Tibial nerve (tissue), 4 donors: ENCODE results near the gene NFIB. TPM values are rescaled to one million over a fixed set of nuclear protein-coding genes. Genes with fewer than 3 reads are reported as not detected.

Experiments used
- DNase-seq, 2 donors: peaks; one replicate each; pipeline ENCODE4 v3.0.0-alpha.2; 2019; ENCODE audit warnings: low spot score in 2 of 2
- H3K27ac ChIP-seq, 4 donors: fragments of 200-600 bp; sonication (generic) in 3 of 4; one replicate each; pipeline ENCODE4 v1.5.1; 2017 to 2019; ENCODE audit warnings: mild to moderate bottlenecking in 1 of 4
- H3K27me3 ChIP-seq, 2 donors: fragments of 200-600 bp; sonication (generic) in 1 of 2; one replicate each; pipeline versions ENCODE4 v1.5.1 to v1.6.0; 2017 to 2019
- H3K36me3 ChIP-seq, 3 donors: fragments of 200-600 bp; sonication (generic); one replicate each; pipeline ENCODE4 v1.5.1; 2018 to 2019
- H3K4me1 ChIP-seq, 4 donors: fragments of 200-600 bp; sonication (generic) in 3 of 4; one replicate each; pipeline ENCODE4 v1.5.1; 2017 to 2019
- H3K4me3 ChIP-seq, 4 donors: fragments of 200-600 bp; sonication (generic) in 3 of 4; one replicate each; pipeline ENCODE4 v1.5.1; 2017 to 2019; ENCODE audit warnings: mild to moderate bottlenecking in 1 of 4, moderate library complexity in 1 of 4
- H3K9me3 ChIP-seq, 4 donors: fragments of 200-600 bp; sonication (generic) in 3 of 4; one replicate each; pipeline ENCODE4 v1.5.1; 2017 to 2019
- EP300 ChIP-seq, 2 donors: sonication (generic); formaldehyde crosslinking; IDR thresholded peaks; one replicate each; pipeline ENCODE4 v1.6.1; 2017; ENCODE audit warnings: antibody characterized with exemption in 2 of 2, mild to moderate bottlenecking in 1 of 2
- POLR2A ChIP-seq, 2 donors: fragments of 450-650 bp; IDR thresholded peaks; one replicate each; pipeline ENCODE4 v1.6.1; 2017; ENCODE audit warnings: antibody characterized with exemption in 2 of 2, mild to moderate bottlenecking in 2 of 2, moderate library complexity in 2 of 2
- WGBS, 2 donors: methylation state at CpG; one replicate each; pipeline ENCODE4 v1.1.5; 2018; 5-methylcytosine and 5-hydroxymethylcytosine counted together
- total RNA-seq, 4 donors: library from RNA; depleted of rRNA; stranded (reverse); fragments of >200 nt; gene quantifications; one replicate each; pipeline ENCODE4 v1.1.0, GENCODE V29; 2016
- TF ChIP-seq, protein P1 (sequence below), 5 experiments: fragments of 200-600 bp in 3 of 5; fragments of 450-650 bp in 2 of 5; sonication (generic) in 3 of 5; IDR thresholded peaks; one replicate each; pipeline ENCODE4 v1.5.1; 2016 to 2019; ENCODE audit warnings: antibody characterized with exemption in 5 of 5, mild to moderate bottlenecking in 3 of 5, moderate library complexity in 2 of 5

NFIB gene
- total RNA-seq, 4 donors from 2014 or later, result 52.1 to 125 (median 78.1) TPM

DNA sequence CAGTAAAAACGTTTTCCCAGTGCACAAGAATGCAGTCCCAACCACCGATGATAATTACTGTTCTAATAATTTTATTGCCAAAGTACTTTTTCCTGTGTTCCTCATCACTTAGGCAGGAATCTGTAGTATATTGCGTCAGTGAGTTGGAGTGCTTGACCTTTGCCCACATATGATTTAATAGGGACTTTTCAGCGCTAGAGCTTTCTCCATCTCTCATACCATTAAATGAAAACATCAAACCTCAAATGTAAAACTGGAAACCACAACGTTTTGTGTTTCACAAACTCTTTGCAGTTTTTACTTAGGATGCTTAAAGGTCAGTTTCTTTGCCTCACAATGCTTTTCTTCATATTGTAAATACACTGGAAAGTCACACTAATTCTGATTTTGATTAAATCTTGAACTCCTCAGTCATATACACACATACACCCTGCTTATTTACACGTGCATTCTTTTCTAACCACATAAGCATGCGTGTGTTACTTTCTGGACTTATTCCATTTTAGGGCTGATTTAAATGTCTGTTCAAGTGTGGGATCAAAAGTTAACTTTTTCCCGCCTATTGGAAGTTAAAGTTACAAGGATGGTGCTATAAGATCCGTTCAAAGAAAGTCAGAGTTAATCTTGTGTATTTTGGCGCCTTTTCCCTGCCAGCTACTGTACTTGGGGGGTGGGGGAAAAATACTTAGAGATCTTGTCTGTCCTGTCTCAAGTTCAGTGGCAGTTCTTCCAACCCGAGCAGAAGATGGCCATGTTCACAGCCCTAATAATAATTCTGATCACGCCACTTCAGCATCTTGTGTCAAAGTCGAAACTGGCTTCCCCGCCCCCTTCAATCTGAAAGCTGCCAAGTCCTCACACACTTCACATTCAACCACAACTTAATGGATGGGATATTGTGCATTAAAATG is 6.6 kb upstream of the NFIB start:
- no peak for DNase-seq
- Histone ChIP-seq H3K9me3 (no peaks in the 10 kb centered on the region), H3K36me3 (no peaks in the 10 kb centered on the region), H3K27ac (peak overlapping the region; percentile 29 to 98 (median 90)), H3K27me3 (no peaks in the 10 kb centered on the region), H3K4me1 (peaks cover 0 to 75% (median 20%) of the 10 kb centered on the region in 4 donors), H3K4me3 (peak overlapping the region; percentile 44 to 81 (median 68))
- TF ChIP-seq POLR2A (IDR thresholded peaks at IDR 0.05), result no peak
- TF ChIP-seq EP300 (IDR thresholded peaks at IDR 0.05), result peak in 1 of 2 donors; percentile 81
- 15 to 18% methylated on average over 14 of the region's 14 CpGs for WGBS, 2 donors

DNA sequence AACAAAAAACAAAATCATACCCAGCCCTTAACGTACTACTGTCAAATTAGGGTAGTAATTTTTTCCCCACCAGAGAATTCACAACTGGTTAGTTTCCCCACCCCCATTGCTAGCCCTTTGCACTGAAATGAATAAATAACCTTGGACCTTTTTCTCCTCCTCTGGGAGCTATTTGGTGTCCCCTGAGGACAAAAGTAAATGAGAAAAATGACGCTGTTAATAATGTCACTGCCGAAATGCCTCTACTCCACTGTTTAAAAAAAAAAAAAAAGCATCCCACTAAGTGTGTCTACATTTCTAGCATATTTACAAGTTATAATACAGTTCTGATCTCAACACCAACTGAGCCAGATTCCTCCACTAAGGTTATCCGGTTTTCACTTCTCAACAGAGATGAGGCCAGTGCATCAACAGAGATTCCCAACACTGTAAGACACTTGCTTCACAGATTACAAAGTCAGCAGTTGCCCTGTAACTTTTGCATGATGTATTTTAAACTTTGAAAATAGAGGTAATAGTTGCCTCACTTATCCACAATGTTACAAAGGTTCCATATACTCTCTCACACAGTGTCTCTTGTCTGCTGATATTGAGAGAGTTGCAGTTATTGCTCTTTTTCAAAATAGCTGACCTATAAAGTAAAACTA is 5.1 kb upstream of the NFIB start:
- 17 to 32% methylated on average over 4 of the region's 4 CpGs for WGBS, 2 donors
- Histone ChIP-seq H3K4me1 (peaks cover 0 to 66% (median 20%) of the 10 kb centered on the region in 4 donors), H3K9me3 (no peaks in the 10 kb centered on the region), H3K36me3 (no peaks in the 10 kb centered on the region), H3K4me3 (no peak overlapping the region), H3K27me3 (no peaks in the 10 kb centered on the region), H3K27ac (peak overlapping the region in 3 of 4 donors; percentile 27 to 98 (median 91))
- TF ChIP-seq, protein P1, sequence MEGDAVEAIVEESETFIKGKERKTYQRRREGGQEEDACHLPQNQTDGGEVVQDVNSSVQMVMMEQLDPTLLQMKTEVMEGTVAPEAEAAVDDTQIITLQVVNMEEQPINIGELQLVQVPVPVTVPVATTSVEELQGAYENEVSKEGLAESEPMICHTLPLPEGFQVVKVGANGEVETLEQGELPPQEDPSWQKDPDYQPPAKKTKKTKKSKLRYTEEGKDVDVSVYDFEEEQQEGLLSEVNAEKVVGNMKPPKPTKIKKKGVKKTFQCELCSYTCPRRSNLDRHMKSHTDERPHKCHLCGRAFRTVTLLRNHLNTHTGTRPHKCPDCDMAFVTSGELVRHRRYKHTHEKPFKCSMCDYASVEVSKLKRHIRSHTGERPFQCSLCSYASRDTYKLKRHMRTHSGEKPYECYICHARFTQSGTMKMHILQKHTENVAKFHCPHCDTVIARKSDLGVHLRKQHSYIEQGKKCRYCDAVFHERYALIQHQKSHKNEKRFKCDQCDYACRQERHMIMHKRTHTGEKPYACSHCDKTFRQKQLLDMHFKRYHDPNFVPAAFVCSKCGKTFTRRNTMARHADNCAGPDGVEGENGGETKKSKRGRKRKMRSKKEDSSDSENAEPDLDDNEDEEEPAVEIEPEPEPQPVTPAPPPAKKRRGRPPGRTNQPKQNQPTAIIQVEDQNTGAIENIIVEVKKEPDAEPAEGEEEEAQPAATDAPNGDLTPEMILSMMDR (IDR thresholded peaks at IDR 0.05), result no peak
- TF ChIP-seq POLR2A (IDR thresholded peaks at IDR 0.05) (no peak), EP300 (IDR thresholded peaks at IDR 0.05) (no peak)
- no peak for DNase-seq

DNA sequence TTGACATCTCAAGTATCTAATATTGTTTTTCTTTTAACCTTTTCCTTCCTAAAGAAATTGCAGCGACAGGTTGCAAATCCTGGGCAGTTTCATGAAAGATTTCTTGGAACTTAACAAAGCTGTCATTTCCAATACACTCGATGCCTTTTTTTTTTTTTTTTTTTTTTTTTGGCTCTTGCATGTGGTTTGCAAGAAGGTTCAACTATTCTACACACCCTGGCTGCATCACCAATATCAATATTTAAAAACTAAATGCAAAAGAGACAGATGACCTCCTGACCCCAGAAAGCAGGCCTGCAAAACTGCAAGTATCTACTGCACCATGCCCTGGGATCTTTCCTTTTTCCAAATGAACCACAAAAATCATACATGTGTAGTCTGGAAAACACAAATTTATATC is 4.4 kb upstream of the NFIB start:
- Histone ChIP-seq H3K27me3 (no peaks in the 10 kb centered on the region), H3K9me3 (no peaks in the 10 kb centered on the region), H3K36me3 (no peaks in the 10 kb centered on the region), H3K27ac (peak overlapping the region; percentile 86 to 98 (median 88)), H3K4me1 (peaks cover 0 to 59% (median 17%) of the 10 kb centered on the region in 4 donors), H3K4me3 (peak overlapping the region in 1 of 4 donors; percentile 96)
- TF ChIP-seq POLR2A (IDR thresholded peaks at IDR 0.05) (no peak), EP300 (IDR thresholded peaks at IDR 0.05) (no peak)
- WGBS, 2 donors, result 34 to 37% methylated on average over 2 of the region's 2 CpGs
- no peak for DNase-seq

DNA sequence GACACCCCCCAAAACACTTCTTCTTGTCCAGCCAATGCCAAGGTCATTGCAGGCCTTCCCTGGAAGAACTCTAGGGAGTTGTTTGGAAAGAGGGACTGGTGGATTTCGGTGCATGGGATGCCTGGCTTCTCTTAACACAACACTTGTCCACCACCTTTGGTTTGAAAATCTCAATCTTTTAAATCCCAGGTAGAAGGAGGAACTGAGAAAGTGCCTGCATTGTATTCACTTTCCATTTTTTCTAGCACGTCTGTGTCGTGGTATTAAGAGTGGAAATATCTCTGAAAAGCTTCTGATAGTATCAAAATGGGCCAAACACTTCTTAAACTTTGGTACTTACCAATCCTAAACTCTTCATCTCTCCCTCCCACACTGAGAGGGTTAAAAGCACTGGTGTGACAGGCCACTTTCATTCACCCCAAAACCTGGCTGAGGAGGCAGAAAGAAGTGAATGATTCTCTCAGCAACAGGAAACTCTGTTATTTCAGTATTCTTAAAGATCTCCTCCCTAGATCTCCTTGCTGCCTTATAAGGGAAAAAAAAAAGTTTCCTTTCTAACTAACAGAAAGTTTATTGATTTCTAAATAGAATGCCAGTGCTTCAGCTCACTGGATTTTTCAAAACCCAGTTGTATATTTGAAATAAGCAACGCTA is 3.9 kb upstream of the NFIB start:
- Histone ChIP-seq H3K27ac (peak overlapping the region; percentile 86 to 98 (median 88)), H3K9me3 (no peaks in the 10 kb centered on the region), H3K4me3 (peak overlapping the region in 2 of 4 donors; percentile 6 to 96), H3K27me3 (no peaks in the 10 kb centered on the region), H3K4me1 (peaks cover 0 to 57% (median 16%) of the 10 kb centered on the region in 4 donors), H3K36me3 (no peaks in the 10 kb centered on the region)
- WGBS, 2 donors, result 17 to 26% methylated on average over 4 of the region's 4 CpGs
- TF ChIP-seq EP300 (IDR thresholded peaks at IDR 0.05), result no peak
- no peak for DNase-seq

DNA sequence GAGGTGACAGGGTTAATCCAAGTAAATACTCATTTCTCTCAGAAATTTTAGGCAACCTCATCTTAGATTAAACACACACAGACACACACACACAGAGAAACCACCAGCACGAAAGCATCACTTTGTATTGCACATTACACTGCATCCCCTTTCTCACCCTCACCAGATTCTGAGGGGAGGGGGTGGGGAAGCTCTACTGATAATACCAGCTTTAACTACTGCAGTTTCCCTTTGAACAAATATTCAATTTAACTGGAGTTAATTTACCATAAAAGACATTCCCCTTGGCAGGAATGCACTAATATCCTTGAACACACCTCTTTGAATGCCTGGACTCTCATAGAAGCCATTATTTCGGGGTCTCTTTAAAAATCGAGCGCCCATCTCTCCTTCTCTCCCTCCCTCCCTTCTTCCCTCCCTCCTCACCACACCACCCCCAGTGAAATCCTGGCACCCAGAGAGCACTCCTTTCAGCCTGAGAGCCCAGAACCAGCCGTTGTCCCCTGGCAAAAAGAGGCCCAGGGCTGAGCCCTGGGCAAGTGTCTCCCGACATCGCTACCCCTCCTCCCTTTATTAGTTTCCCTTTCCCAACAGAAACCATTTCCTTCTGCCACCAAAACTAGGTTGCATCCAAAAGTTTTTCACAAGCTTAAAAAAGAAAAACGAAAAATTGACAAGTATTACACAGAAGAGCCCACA is 2.8 kb upstream of the NFIB start:
- TF ChIP-seq EP300 (IDR thresholded peaks at IDR 0.05), result no peak
- no peak for TF ChIP-seq POLR2A (IDR thresholded peaks at IDR 0.05)
- TF ChIP-seq, protein P1 (IDR thresholded peaks at IDR 0.05), result no peak
- Histone ChIP-seq H3K27me3 (no peaks in the 10 kb centered on the region), H3K4me1 (peaks cover 0 to 56% (median 16%) of the 10 kb centered on the region in 4 donors), H3K4me3 (peak overlapping the region; percentile 54 to 96 (median 62)), H3K36me3 (no peaks in the 10 kb centered on the region), H3K27ac (peak overlapping the region; percentile 86 to 98 (median 88)), H3K9me3 (no peaks in the 10 kb centered on the region)
- no peak for DNase-seq
- 29 to 39% methylated on average over 8 of the region's 8 CpGs for WGBS, 2 donors
